A549 (cell line): ENCODE measurements around the gene TMEM63C.

Experiments used
- BHLHE40 ChIP-seq: IDR thresholded peaks from 2 replicates; pipeline ENCODE4 v1.6.1; 2012; ENCODE audit warnings: low read depth, low read length, inconsistent platforms
- CTCF ChIP-seq: fragments of >200 bp; sonication (Bioruptor Twin); formaldehyde crosslinking; IDR thresholded peaks from 3 replicates; pipeline ENCODE4 v1.5.1; 2016
- FOXS1 ChIP-seq: fragments of 250-450 bp; sonication (Bioruptor Pico); IDR thresholded peaks from 2 replicates; pipeline ENCODE4 v1.5.0; 2020; ENCODE audit warnings: mild to moderate bottlenecking, moderate library complexity
- HMGXB4 ChIP-seq: fragments of 250-450 bp; sonication (Bioruptor Pico); IDR thresholded peaks from 2 replicates; pipeline ENCODE4 v1.5.0; 2021; ENCODE audit warnings: mild to moderate bottlenecking, moderate library complexity, borderline replicate concordance
- MAX ChIP-seq: IDR thresholded peaks from 2 replicates; pipeline ENCODE4 v1.6.1; 2012
- POLR2A ChIP-seq: IDR thresholded peaks from 2 replicates; pipeline ENCODE4 v1.6.1; 2012; ENCODE audit warnings: mild to moderate bottlenecking, low read length
- RAD21 ChIP-seq, 2 experiments: fragments of >200 bp in 1 of 2; sonication (Bioruptor Twin) in 1 of 2; formaldehyde crosslinking in 1 of 2; IDR thresholded peaks in 1 of 2; conservative IDR thresholded peaks in 1 of 2; 2 replicates in 1 of 2; 3 replicates in 1 of 2; pipeline ENCODE4 v1.6.1; 2012 to 2018; ENCODE audit warnings: inconsistent platforms in 1 of 2
- REST ChIP-seq: fragments of 200-600 bp; sonication (generic); IDR thresholded peaks from 2 replicates; pipeline ENCODE4 v1.6.1; 2016; ENCODE audit warnings: antibody characterized with exemption, mild to moderate bottlenecking, moderate library complexity
- SMC3 ChIP-seq: fragments of >200 bp; sonication (Bioruptor Twin); formaldehyde crosslinking; IDR thresholded peaks from 3 replicates; pipeline ENCODE4 v1.6.1; 2018; ENCODE audit warnings: inconsistent platforms
- USF2 ChIP-seq: fragments of 450-650 bp; IDR thresholded peaks from 2 replicates; pipeline ENCODE4 v1.6.1; 2014; ENCODE audit warnings: antibody characterized with exemption

GRCh38 chr14:77281852-77282410 is 100.3 kb downstream of the TMEM63C start:
- TF ChIP-seq POLR2A = no peak
- no peak for TF ChIP-seq REST
- TF ChIP-seq CTCF = no peak
- TF ChIP-seq MAX = no peak
- no peak for TF ChIP-seq SMC3
- TF ChIP-seq RAD21 (conservative IDR thresholded peaks at IDR 0.05 in 1 of 2, IDR thresholded peaks at IDR 0.05 in 1 of 2) = no peak
- no peak for TF ChIP-seq HMGXB4 (CRISPR knock-in tag)
- no peak for TF ChIP-seq USF2
- TF ChIP-seq BHLHE40 = no peak
- no peak for TF ChIP-seq FOXS1 (CRISPR knock-in tag)
